HEK293 (cell line): ENCODE data around the gene MRPL36.

Experiments
- CTCF ChIP-seq: fragments of 450-650 bp; formaldehyde crosslinking; IDR thresholded peaks from 2 replicates; pipeline ENCODE4 v1.5.1; 2016; ENCODE audit warnings: missing biosample characterization, missing genetic modification characterization
- ZNF121 ChIP-seq: fragments of 450-650 bp; formaldehyde crosslinking; IDR thresholded peaks from 2 replicates; pipeline ENCODE4 v1.5.1; 2016; ENCODE audit warnings: missing biosample characterization, missing genetic modification characterization

GRCh38 chr5:1777281-1778137, 22.1 kb downstream of the MRPL36 start:
- TF ChIP-seq CTCF (tag by site-specific recombination) (no peak), ZNF121 (tag by site-specific recombination) (no peak)
